Liver (tissue), 9 donors: ENCODE measurements around the gene APIP. TPM values are rescaled to one million over a fixed set of nuclear protein-coding genes. Genes with fewer than 3 reads are reported as not detected.

Experiments
- DNase-seq: peaks from one replicate; pipeline ENCODE4 v3.0.0-alpha.2; 2017; ENCODE audit warnings: low spot score
- H3K27ac ChIP-seq, 2 donors: one replicate each; pipeline ENCODE4 v1.7.0; 2013; ENCODE audit warnings: inconsistent platforms in 2 of 2, low read length in 2 of 2, control low read depth in 1 of 2, low read depth in 1 of 2, mild to moderate bottlenecking in 1 of 2
- H3K27me3 ChIP-seq, 4 donors: one replicate each; pipeline versions ENCODE4 v1.6.1 to v1.7.0; 2013; ENCODE audit warnings: low read length in 3 of 4, inconsistent platforms in 1 of 4, mild to moderate bottlenecking in 1 of 4, moderate library complexity in 1 of 4; ENCODE audit not compliant: control insufficient read depth in 4 of 4, insufficient read depth in 4 of 4
- H3K36me3 ChIP-seq, 4 donors: one replicate each; pipeline versions ENCODE4 v1.6.1 to v1.7.0; 2013; ENCODE audit warnings: low read length in 3 of 4, mild to moderate bottlenecking in 3 of 4, low read depth in 1 of 4, moderate library complexity in 1 of 4; ENCODE audit not compliant: control insufficient read depth in 4 of 4, insufficient read depth in 3 of 4
- H3K4me1 ChIP-seq, 4 donors: one replicate each; pipeline versions ENCODE4 v1.6.1 to v1.7.0; 2013; ENCODE audit warnings: low read length in 3 of 4, mild to moderate bottlenecking in 3 of 4, moderate library complexity in 1 of 4; ENCODE audit not compliant: control insufficient read depth in 4 of 4, insufficient read depth in 4 of 4
- H3K4me3 ChIP-seq, 3 donors: one replicate each; pipeline versions ENCODE4 v1.6.1 to v1.7.0; 2013; ENCODE audit warnings: low read length in 3 of 3, control low read depth in 1 of 3, low read depth in 1 of 3, mild to moderate bottlenecking in 1 of 3
- H3K9ac ChIP-seq, 2 donors: one replicate each; pipeline ENCODE4 v1.7.0; 2013; ENCODE audit warnings: low read length in 2 of 2, mild to moderate bottlenecking in 2 of 2, moderate library complexity in 2 of 2, control low read depth in 1 of 2, low read depth in 1 of 2
- H3K9me3 ChIP-seq, 4 donors: one replicate each; pipeline versions ENCODE4 v1.6.1 to v1.7.0; 2013; ENCODE audit warnings: low read length in 3 of 4; ENCODE audit not compliant: control insufficient read depth in 4 of 4
- CTCF ChIP-seq: fragments of 150-350 bp; IDR thresholded peaks from 2 replicates; pipeline ENCODE4 v1.5.1; 2017; ENCODE audit warnings: improper control_type of control experiment, low read depth, low read length; ENCODE audit not compliant: missing input control
- EGR1 ChIP-seq, 2 donors: IDR thresholded peaks; 2 replicates each; pipeline ENCODE4 v1.6.1; 2016 to 2018; ENCODE audit warnings: antibody characterized with exemption in 2 of 2, low read depth in 2 of 2
- FOXA1 ChIP-seq: IDR thresholded peaks from 2 replicates; pipeline ENCODE4 v1.6.1; 2016; ENCODE audit warnings: antibody characterized with exemption
- FOXA2 ChIP-seq: IDR thresholded peaks from 2 replicates; pipeline ENCODE4 v1.6.1; 2016; ENCODE audit warnings: antibody characterized with exemption
- GABPA ChIP-seq, 2 donors: IDR thresholded peaks in 1 of 2; conservative IDR thresholded peaks in 1 of 2; 2 replicates each; pipeline ENCODE4 v1.6.1; 2016; ENCODE audit warnings: antibody characterized with exemption in 2 of 2, mild to moderate bottlenecking in 1 of 2, moderate library complexity in 1 of 2
- HNF4A ChIP-seq, 2 donors: conservative IDR thresholded peaks; 2 replicates each; pipeline ENCODE4 v1.6.1; 2016; ENCODE audit warnings: antibody characterized with exemption in 2 of 2, mild to moderate bottlenecking in 2 of 2
- HNF4G ChIP-seq: IDR thresholded peaks from 2 replicates; pipeline ENCODE4 v1.6.1; 2016; ENCODE audit warnings: antibody characterized with exemption
- NR2F2 ChIP-seq: IDR thresholded peaks from 2 replicates; pipeline ENCODE4 v1.6.1; 2016; ENCODE audit warnings: antibody characterized with exemption
- REST ChIP-seq: IDR thresholded peaks from 2 replicates; pipeline ENCODE4 v1.6.1; 2016; ENCODE audit warnings: antibody characterized with exemption, mild to moderate bottlenecking
- SP1 ChIP-seq: IDR thresholded peaks from 2 replicates; pipeline ENCODE4 v1.6.1; 2018; ENCODE audit warnings: antibody characterized with exemption, mild to moderate bottlenecking
- TAF1 ChIP-seq: conservative IDR thresholded peaks from 2 replicates; pipeline ENCODE4 v1.6.1; 2016; ENCODE audit warnings: antibody characterized with exemption, mild to moderate bottlenecking
- YY1 ChIP-seq: IDR thresholded peaks from 2 replicates; pipeline ENCODE4 v1.6.1; 2016; ENCODE audit warnings: antibody characterized with exemption, mild to moderate bottlenecking
- ZBTB33 ChIP-seq: IDR thresholded peaks from 2 replicates; pipeline ENCODE4 v1.6.1; 2016; ENCODE audit warnings: antibody characterized with exemption
- WGBS: extraction: QIAGEN DNeasy Blood & Tissue Kit; methylation state at CpG from one replicate; pipeline ENCODE4 v1.1.7; 2013; 5-methylcytosine and 5-hydroxymethylcytosine counted together
- polyA plus RNA-seq, 2 donors: library from polyadenylated mRNA; stranded (reverse) in 1 of 2; unstranded in 1 of 2; fragments of 200-250 nt in 1 of 2; fragments of >200 nt in 1 of 2; fragmentation: Nextera tagmentation in 1 of 2; extraction: Ambion mirVana in 1 of 2; gene quantifications; one replicate each; pipeline versions ENCODE4 v1.2.1 to v1.2.3, GENCODE V29; 2013 to 2015
- total RNA-seq, 2 donors: library from RNA; depleted of rRNA; stranded (reverse); fragments of >200 nt; gene quantifications; one replicate each; pipeline ENCODE4 v1.2.3, GENCODE V29; 2014
- donor health status: healthy.
- donor health status: healthy.
- donor health status: healthy.
- donor health status: healthy.
- donor health status: healthy.

APIP gene
- total and polyA plus RNA-seq, 4 donors, result 13.4 to 26.3 (median 16.5) TPM

GRCh38 chr11:34864424-34864823 lies 51.8 kb downstream of the APIP start:
- Histone ChIP-seq H3K27me3 (no peaks in the 10 kb centered on the region), H3K27ac (no peak overlapping the region), H3K9me3 (no peaks in the 10 kb centered on the region), H3K36me3 (no peaks in the 10 kb centered on the region), H3K4me3 (no peak overlapping the region), H3K9ac (no peak overlapping the region), H3K4me1 (peaks cover 0 to 11% (median 7%) of the 10 kb centered on the region in 4 donors)
- no peak for DNase-seq
- no peak for TF ChIP-seq FOXA2
- no peak for TF ChIP-seq SP1
- no peak for TF ChIP-seq YY1
- no peak for TF ChIP-seq GABPA (IDR thresholded peaks at IDR 0.05 in 1 of 2, conservative IDR thresholded peaks at IDR 0.05 in 1 of 2)
- TF ChIP-seq FOXA1, result no peak
- no peak for TF ChIP-seq HNF4G
- no peak for TF ChIP-seq TAF1
- TF ChIP-seq NR2F2, result no peak
- TF ChIP-seq EGR1 (IDR thresholded peaks at IDR 0.05; ENCODE audit: low read depth in 2 of 2), result no peak
- no peak for TF ChIP-seq HNF4A (conservative IDR thresholded peaks at IDR 0.05)
- no peak for TF ChIP-seq ZBTB33
- no peak for TF ChIP-seq CTCF
- TF ChIP-seq REST, result no peak
- 87% methylated on average over 2 of the region's 2 CpGs for WGBS

GRCh38 chr11:34863048-34863447 lies 53.1 kb downstream of the APIP start:
- H3K4me1 ChIP-seq, result peaks cover 0 to 14% (median 8%) of the 10 kb centered on the region in 4 donors
- DNase-seq, result no peak
- 47% methylated on average over 2 of the region's 2 CpGs for WGBS
- H3K4me3 ChIP-seq, result no peak overlapping the region
- H3K9ac ChIP-seq, result no peak overlapping the region
- H3K9me3 ChIP-seq, result no peaks in the 10 kb centered on the region
- H3K36me3 ChIP-seq, result no peaks in the 10 kb centered on the region
- no peaks in the 10 kb centered on the region for H3K27me3 ChIP-seq
- TF ChIP-seq HNF4G (no peak), HNF4A (conservative IDR thresholded peaks at IDR 0.05) (no peak), FOXA2 (no peak)
- H3K27ac ChIP-seq, result no peak overlapping the region
